ENCODE results near the gene PARD6A. TPM values are rescaled to one million over a fixed set of nuclear protein-coding genes. Genes with fewer than 3 reads are reported as not detected.

The PARD6A gene
- total RNA-seq, 1 donor from 2014 or later = 15.9 TPM

DNA sequence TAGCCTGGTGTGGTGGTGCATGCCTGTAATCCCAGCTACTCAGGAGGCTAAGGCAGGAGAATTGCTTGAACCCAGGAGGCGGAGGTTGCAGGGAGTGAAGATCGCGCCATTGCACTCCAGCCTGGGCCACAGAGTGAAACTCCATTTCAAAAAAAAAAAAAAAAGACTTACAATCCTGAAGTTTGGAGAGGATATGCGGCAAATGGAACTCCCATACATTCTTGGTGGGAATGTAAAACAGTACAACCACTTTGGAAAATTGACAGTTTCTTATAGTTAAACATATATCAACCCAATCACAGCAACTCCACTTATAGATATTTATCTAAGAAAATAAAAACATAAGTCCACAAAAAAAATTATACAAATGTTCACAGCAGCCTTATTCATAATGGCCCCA is 46.5 kb downstream of the PARD6A start:
- no peak for DNase-seq (ENCODE audit: low read depth)
- TF ChIP-seq, protein P1, sequence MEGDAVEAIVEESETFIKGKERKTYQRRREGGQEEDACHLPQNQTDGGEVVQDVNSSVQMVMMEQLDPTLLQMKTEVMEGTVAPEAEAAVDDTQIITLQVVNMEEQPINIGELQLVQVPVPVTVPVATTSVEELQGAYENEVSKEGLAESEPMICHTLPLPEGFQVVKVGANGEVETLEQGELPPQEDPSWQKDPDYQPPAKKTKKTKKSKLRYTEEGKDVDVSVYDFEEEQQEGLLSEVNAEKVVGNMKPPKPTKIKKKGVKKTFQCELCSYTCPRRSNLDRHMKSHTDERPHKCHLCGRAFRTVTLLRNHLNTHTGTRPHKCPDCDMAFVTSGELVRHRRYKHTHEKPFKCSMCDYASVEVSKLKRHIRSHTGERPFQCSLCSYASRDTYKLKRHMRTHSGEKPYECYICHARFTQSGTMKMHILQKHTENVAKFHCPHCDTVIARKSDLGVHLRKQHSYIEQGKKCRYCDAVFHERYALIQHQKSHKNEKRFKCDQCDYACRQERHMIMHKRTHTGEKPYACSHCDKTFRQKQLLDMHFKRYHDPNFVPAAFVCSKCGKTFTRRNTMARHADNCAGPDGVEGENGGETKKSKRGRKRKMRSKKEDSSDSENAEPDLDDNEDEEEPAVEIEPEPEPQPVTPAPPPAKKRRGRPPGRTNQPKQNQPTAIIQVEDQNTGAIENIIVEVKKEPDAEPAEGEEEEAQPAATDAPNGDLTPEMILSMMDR (conservative IDR thresholded peaks at IDR 0.05; ENCODE audit: low read depth, low read length) = no peak
- H3K4me3 ChIP-seq (ENCODE audit: low read depth, low read length) = no peak overlapping the region

DNA sequence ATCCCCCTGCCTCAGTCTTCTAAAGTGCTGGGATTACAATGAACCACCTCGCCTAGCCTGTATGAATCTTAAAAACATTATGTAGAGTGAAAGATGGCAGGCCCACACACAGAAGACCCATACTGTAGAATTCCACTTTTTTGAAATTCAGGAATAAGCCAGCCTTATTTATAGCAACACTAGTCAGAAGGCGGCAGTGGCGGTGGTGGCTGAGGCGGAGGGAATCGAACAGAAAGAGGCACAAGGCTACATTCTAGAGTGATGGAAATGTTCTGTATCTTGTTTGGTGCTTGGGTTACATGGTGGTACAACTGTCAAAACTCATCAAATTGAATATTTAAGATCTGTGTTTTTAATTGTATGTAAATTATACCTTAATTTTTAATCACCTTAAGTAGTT is 47.0 kb downstream of the PARD6A start:
- TF ChIP-seq, protein P1 (conservative IDR thresholded peaks at IDR 0.05; ENCODE audit: low read depth, low read length) = no peak
- H3K4me3 ChIP-seq (ENCODE audit: low read depth, low read length) = no peak overlapping the region
- DNase-seq (ENCODE audit: low read depth) = no peak

GRCh38 chr16:67708368-67708771 is 47.6 kb downstream of the PARD6A start:
- no peak for DNase-seq (ENCODE audit: low read depth)
- TF ChIP-seq, protein P1 (conservative IDR thresholded peaks at IDR 0.05; ENCODE audit: low read depth, low read length) = no peak
- no peak overlapping the region for H3K4me3 ChIP-seq (ENCODE audit: low read depth, low read length)

GRCh38 chr16:67709050-67709449 is 48.3 kb downstream of the PARD6A start:
- TF ChIP-seq, protein P1 (conservative IDR thresholded peaks at IDR 0.05; ENCODE audit: low read depth, low read length) = no peak
- DNase-seq (ENCODE audit: low read depth) = no peak
- H3K4me3 ChIP-seq (ENCODE audit: low read depth, low read length) = no peak overlapping the region

DNA sequence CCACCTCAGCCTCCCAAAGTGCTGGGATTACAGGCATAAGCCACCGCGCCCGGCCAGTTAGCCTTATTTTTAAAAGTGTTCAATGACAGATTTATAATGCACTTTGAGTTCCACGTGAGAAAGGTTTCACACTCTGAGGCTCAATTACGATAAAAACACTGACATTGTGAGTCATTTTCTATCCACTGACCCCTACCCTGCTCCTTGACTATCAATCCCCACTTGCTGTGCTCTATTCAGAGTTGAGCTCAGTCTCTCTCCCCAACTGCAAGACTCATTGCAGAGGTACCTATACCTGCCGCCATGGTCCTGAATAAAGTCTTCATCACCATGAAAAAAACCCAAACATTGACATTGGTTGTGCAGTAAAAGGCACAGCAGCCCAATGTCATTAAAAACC is 49.8 kb downstream of the PARD6A start:
- no peak overlapping the region for H3K4me3 ChIP-seq (ENCODE audit: low read depth, low read length)
- TF ChIP-seq, protein P1 (conservative IDR thresholded peaks at IDR 0.05; ENCODE audit: low read depth, low read length) = no peak
- no peak for DNase-seq (ENCODE audit: low read depth)

Other genes with a start within 250 kb of the PARD6A start
- gene ZDHHC1, start 244.5 kb upstream of the PARD6A start, total RNA-seq = 1.8 and 7.3 TPM in 2 replicates
- 1.2 and 2.2 TPM in 2 replicates for gene HSD11B2, start 229.8 kb upstream of the PARD6A start, total RNA-seq
- gene ATP6V0D1, start 179.8 kb upstream of the PARD6A start, total RNA-seq = 97.9 and 120 TPM in 2 replicates
- gene AGRP, start 177.4 kb upstream of the PARD6A start, total RNA-seq = not detected in 2 replicates
- gene RIPOR1, start 132.1 kb upstream of the PARD6A start, total RNA-seq = 44.5 and 74.9 TPM in 2 replicates
- 25.9 and 32.0 TPM in 2 replicates for gene CTCF, start 98.4 kb upstream of the PARD6A start, total RNA-seq
- 1.3 and 2.7 TPM in 2 replicates for gene CARMIL2, start 15.8 kb upstream of the PARD6A start, total RNA-seq
- 71.6 and 73.2 TPM in 2 replicates for gene ACD, start 700 bp upstream of the PARD6A start, total RNA-seq
- 12.2 and 17.4 TPM in 2 replicates for gene ENKD1, start 5.8 kb downstream of the PARD6A start, total RNA-seq
- 4.7 and 5.9 TPM in 2 replicates for gene C16orf86, start 5.9 kb downstream of the PARD6A start, total RNA-seq
- 16.1 and 20.1 TPM in 2 replicates for gene GFOD2, start 58.4 kb downstream of the PARD6A start, total RNA-seq
- gene RANBP10, start 145.6 kb downstream of the PARD6A start, total RNA-seq = 4.0 and 5.3 TPM in 2 replicates
- gene TSNAXIP1, start 145.9 kb downstream of the PARD6A start, total RNA-seq = 0.07 and 0.52 TPM in 2 replicates
- gene THAP11, start 181.4 kb downstream of the PARD6A start, total RNA-seq = 33.7 and 45.7 TPM in 2 replicates
- gene NUTF2, start 186.0 kb downstream of the PARD6A start, total RNA-seq = 219 and 549 TPM in 2 replicates
- gene CENPT, start 186.7 kb downstream of the PARD6A start, total RNA-seq = 36.3 and 40.4 TPM in 2 replicates
- 61.1 and 61.2 TPM in 2 replicates for gene EDC4, start 212.1 kb downstream of the PARD6A start, total RNA-seq
- gene NRN1L, start 223.9 kb downstream of the PARD6A start, total RNA-seq = 0.46 TPM in 1 of 2 replicates, not detected in the other
- gene PSKH1, start 232.3 kb downstream of the PARD6A start, total RNA-seq = 6.7 and 8.1 TPM in 2 replicates

All from epithelial cell of proximal tubule (primary cell).